Dedifferentiated amniotic fluid mesenchymal stem cell (primary cell): ENCODE data around the gene SSX2.
"Not testable (repeated sequence)": the region's sequence is repeated elsewhere in the genome, so short reads cannot be mapped to it uniquely, and the experiment has no call there.

ENCODE experiments used
- DNase-seq: peaks from one replicate; pipeline ENCODE4 v3.0.0-alpha.2; 2016; ENCODE audit errors: extremely low spot score

SSX2 gene, protein sequence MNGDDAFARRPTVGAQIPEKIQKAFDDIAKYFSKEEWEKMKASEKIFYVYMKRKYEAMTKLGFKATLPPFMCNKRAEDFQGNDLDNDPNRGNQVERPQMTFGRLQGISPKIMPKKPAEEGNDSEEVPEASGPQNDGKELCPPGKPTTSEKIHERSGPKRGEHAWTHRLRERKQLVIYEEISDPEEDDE

DNA sequence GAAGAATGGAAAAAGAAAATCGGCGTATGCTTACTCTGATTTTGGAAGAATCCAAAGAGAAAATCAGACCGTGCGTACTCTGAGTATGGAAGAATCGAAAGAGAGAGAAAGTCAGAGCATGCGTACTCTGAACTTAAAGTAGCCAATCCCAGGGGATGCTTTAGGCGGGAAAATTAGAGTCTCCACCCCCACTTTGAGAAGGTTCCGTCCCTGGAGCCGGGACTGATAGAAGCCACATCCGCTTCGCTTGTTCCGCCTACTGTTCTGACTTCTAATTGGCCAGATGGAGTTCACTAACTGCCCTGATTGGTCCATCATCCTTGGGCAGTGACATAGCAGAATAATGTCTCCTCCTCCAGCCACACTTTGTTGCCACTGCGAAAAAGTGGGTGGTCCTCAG is at the start of gene SSX2:
Gene SSX2, minus strand, starts transcription at position 101 of the 400 bp plus-strand sequence. CDS start 1,429 bp downstream, outside the sequence.
- DNase-seq: not testable (repeated sequence)

DNA sequence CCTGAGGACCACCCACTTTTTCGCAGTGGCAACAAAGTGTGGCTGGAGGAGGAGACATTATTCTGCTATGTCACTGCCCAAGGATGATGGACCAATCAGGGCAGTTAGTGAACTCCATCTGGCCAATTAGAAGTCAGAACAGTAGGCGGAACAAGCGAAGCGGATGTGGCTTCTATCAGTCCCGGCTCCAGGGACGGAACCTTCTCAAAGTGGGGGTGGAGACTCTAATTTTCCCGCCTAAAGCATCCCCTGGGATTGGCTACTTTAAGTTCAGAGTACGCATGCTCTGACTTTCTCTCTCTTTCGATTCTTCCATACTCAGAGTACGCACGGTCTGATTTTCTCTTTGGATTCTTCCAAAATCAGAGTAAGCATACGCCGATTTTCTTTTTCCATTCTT is 44.0 kb upstream of the SSX2 start, which contains the start of gene SSX2B:
Gene SSX2B, plus strand, starts transcription at position 301 of the 400 bp plus-strand sequence. CDS start 1,429 bp downstream, outside the sequence.
- DNase-seq: not testable (repeated sequence)

DNA sequence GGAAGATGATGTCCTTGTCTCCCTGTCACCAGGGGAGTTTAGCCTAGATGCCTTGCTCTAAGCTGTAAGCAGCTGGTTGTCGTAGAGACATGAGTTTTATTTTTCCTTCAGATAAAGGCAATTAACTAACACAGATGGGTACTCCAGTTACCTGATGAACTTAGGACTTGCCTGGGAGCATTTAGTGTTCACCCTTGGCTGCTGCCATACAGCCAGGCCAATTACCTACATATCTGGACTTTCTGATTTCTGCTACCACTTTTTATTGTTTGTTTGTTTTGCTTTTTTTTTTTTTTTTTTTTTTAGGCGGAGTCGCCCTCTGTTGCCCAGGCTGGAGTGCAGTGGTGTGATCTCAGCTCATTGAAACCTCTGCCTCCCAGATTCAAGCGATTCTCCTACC is 14.9 kb downstream of the SSX2 start:
- DNase-seq: not testable (repeated sequence)

DNA sequence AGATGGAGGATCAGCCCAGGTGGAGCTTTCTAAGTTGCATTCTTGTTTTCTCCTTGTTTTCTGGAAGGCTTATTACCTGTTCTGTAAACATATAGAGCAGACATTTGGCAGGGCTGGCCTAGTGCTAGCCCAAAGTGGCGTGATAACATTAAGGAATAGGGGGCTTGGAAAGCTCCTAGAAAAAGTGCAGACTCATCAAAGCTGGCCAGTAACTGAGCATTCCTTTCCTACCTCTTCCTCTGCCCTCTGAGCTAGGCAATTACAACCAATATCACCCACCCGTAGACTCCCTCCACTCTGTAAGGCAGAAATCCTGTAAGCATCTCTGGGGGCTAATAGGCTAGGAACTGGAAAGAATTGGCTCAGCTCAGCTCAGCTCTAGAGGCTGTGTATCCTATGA is 44.8 kb downstream of the SSX2 start:
- DNase-seq: not testable (repeated sequence)

DNA sequence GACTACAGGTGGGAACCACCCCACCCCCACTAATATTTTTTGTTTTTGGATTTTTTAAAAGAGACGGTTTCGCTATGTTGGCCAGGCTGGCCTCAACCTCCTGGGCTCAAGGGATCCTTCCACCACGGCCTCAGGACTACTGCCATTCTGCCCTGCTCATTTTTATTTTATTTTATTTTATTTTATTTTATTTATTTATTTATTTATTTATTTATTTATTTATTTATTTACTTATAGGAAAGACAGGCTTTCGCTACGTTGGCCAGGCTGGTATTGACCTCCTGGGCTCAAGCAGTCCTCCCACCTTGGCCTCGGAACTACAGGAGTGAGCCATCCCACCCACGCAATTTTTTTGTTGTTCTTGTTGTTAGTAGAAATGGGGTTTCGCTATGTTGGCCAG is 51.5 kb downstream of the SSX2 start:
- not testable (repeated sequence) for DNase-seq

DNA sequence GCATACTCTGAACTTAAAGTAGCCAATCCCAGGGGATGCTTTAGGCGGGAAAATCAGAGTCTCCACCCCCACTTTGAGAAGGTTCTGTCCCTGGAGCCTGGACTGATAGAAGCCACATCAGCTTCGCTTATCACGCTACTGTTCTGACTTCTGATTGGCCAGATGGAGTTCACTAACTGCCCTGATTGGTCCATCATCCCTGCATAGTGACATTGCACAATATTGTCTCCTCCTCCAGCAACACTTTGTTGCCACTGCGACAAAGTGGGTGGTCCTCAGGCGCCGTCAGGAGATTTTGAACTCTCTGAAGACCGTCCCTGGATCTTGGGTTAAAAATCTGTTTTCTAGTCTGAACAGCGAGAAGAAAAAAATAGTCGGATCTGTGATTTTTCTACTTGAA is 52.2 kb downstream of the SSX2 start, which contains the start of gene SSX7:
Gene SSX7, minus strand, starts transcription at position 101 of the 400 bp plus-strand sequence. CDS start 1,428 bp downstream, outside the sequence.
- not testable (repeated sequence) for DNase-seq

DNA sequence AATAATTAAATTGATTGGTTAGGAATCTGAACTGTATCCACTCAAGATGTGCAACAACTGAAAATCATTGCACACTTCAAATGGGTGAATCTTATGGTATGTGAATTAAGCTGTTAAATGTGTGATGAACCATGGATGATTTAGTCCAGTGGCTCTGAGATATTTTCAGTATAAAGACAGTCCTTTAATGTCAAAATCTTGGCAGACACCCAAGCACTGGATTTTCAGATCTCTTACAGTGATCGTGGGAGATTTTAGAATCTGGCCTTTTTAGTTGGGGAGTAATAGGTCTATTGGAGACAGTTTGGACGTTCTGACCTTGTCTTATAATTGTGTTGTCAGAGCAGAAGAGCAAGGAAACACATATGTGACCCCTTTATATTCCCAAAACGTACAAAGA is 56.3 kb downstream of the SSX2 start:
- not testable (repeated sequence) for DNase-seq

DNA sequence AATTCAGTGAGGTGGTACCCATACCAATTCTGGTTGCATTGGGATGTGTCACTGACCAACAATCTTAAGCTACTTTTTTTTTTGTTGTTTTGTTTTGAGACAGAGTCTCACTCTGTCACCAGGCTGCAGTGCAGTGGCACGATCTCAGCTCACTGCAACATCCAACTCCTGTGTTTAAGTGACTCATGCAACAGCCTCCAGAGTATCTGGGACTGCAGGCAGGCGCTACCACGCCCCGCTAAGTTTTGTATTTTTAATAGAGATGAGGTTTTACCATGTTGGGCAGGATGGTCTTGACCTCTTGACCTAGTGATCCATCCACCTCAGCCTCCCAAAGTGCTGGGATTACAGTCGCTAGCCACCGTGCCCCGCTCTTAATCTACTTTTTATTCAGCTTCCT is 58.0 kb downstream of the SSX2 start:
- DNase-seq: not testable (repeated sequence)
